ENCODE data around the gene EEF1AKMT2. TPM values are rescaled to one million over a fixed set of nuclear protein-coding genes. Genes with fewer than 3 reads are reported as not detected.

The EEF1AKMT2 gene
- total and polyA plus RNA-seq, 4 donors: 9.6 to 21.2 (median 12.9) TPM

Other genes with a start within 250 kb of the EEF1AKMT2 start
- gene FAM53B, start 47.5 kb downstream of the EEF1AKMT2 start, total RNA-seq: 10 to 100 TPM; 13.4 to 20.6 TPM
- 1 to 10 TPM; 5.1 to 5.9 TPM for gene FAM53B, start 47.5 kb downstream of the EEF1AKMT2 start, polyA plus RNA-seq
- 10 to 100 TPM; 11.4 to 13.0 TPM for gene ABRAXAS2, start 9.9 kb upstream of the EEF1AKMT2 start, total RNA-seq
- gene ABRAXAS2, start 9.9 kb upstream of the EEF1AKMT2 start, polyA plus RNA-seq: 1 to 10 TPM; 6.4 to 6.9 TPM
- gene ZRANB1, start 150.2 kb upstream of the EEF1AKMT2 start, total RNA-seq: 10 to 100 TPM; 27.6 to 32.4 TPM
- 10 to 100 TPM; 14.8 to 16.5 TPM for gene ZRANB1, start 150.2 kb upstream of the EEF1AKMT2 start, polyA plus RNA-seq

Data from aorta (tissue), 4 donors.